ENCODE results near the gene SURF1. TPM values are rescaled to one million over a fixed set of nuclear protein-coding genes. Genes with fewer than 3 reads are reported as not detected.
"Not testable (repeated sequence)": the region's sequence is repeated elsewhere in the genome, so short reads cannot be mapped to it uniquely, and the experiment has no call there.

SURF1 gene
- total RNA-seq, 1 experiment from 2014 or later: 28.1 TPM

DNA sequence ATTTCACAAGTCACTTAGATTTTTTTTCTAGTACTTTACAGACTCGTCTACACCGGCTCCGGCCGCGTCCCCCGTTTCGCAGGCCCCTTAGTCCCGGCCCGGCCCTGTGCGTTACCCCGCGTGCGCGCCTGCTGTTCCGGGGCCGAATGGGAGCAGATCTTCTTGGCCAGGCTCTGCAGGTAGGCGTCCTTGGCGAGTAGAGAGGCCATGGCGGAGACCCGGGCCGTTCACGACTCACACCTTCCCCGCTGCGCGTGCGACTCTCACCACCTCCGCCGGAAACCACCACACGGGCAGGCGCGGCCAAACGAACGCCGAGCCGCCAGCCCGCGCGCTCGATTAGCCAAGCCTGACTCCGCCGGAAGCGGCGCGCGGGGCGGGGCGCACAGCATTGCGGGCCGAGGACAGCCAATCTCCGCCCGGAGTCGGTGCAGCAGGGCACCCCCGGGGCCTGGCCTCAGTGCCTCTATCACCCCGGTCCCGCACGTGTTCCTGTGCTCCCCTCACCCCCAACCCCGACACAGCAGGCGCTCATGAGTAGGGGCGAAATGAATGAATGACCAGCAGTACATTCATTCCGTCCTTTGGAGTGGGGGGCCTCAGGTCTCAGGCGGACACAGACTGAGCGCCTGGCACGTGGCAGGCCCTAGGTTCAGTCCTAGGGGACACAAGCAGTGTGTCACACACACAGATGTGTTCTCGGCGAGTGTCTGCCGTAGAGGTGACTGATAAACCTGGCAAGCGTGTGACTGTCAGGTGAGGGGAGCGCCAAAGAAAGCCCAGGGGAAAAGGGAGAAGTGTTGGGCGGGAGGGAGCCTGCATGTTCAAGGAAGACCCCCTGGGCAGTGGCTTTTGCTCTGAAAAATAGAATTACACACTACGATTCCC is 20.1 kb downstream of the SURF1 start, which contains the start of gene SURF6:
Gene SURF6 (minus strand): TSS at position 265 of the 888 bp plus-strand sequence. CDS start 56 bp downstream, at position 209.
- CTCF ChIA-PET: no interaction called here

GRCh38 chr9:133334888-133335287 is 21.4 kb downstream of the SURF1 start:
- H3K27me3 ChIP-seq (ENCODE audit: low read length); H2AFZ ChIP-seq (ENCODE audit: low read length); DNase-seq; H3K27ac ChIP-seq (ENCODE audit: low read length); CTCF ChIA-PET; ATAC-seq; BruUV-seq (replicated peaks); H4K20me1 ChIP-seq (ENCODE audit: low read length); POLR2A ChIA-PET (ENCODE audit: unreplicated experiment); H3K9me3 ChIP-seq (ENCODE audit: low read length); H3F3A ChIP-seq (ENCODE audit: low read length, unreplicated experiment); H3K9me2 ChIP-seq (replicated peaks; ENCODE audit: low read length); intact Hi-C loops (cut with micrococcal nuclease): not testable (repeated sequence)
- H3K4me3 ChIP-seq (ENCODE audit: low read length): peak overlapping the region; percentile 99
- H3K4me2 ChIP-seq (ENCODE audit: low read length): peak overlapping the region; percentile 90
- peak overlapping the region; percentile 94 for H3K9ac ChIP-seq (ENCODE audit: low read length)
- peaks cover 23% of the 10 kb centered on the region for H3K36me3 ChIP-seq (ENCODE audit: low read depth, low read length)
- peaks cover 17% of the 10 kb centered on the region for H3K4me1 ChIP-seq (ENCODE audit: insufficient read depth, low read length)
- H3K79me2 ChIP-seq (ENCODE audit: low read length): peaks cover 27% of the 10 kb centered on the region

More for the DNA sequence above, 20.1 kb downstream of the SURF1 start, which contains the start of gene SURF6:
- Histone ChIP-seq H3K4me2 (ENCODE audit: low read length) (peak within 1 kb of the TSS; percentile 90), H3K36me3 (ENCODE audit: low read depth, low read length) (peaks cover 15% of the 10 kb centered on the region), H4K20me1 (ENCODE audit: low read length) (no peaks in the 10 kb centered on the region), H3K27me3 (ENCODE audit: low read length) (no peaks in the 10 kb centered on the region), H2AFZ (ENCODE audit: low read length) (peak within 1 kb of the TSS; percentile 91), H3K9ac (ENCODE audit: low read length) (peak within 1 kb of the TSS; percentile 94), H3K9me3 (ENCODE audit: low read length) (no peaks in the 10 kb centered on the region), H3K27ac (ENCODE audit: low read length) (peak within 1 kb of the TSS; percentile 34; the same call in 1 of the 2 replicates), H3F3A (ENCODE audit: low read length, unreplicated experiment) (no peaks in the 10 kb centered on the region), H3K4me3 (ENCODE audit: low read length) (peak within 1 kb of the TSS; percentile 99), H3K79me2 (ENCODE audit: low read length) (peaks cover 27% of the 10 kb centered on the region), H3K9me2 (replicated peaks; ENCODE audit: low read length) (no peaks in the 10 kb centered on the region), H3K4me1 (ENCODE audit: insufficient read depth, low read length) (peaks cover 17% of the 10 kb centered on the region)
- POLR2A ChIA-PET (ENCODE audit: unreplicated experiment): no interaction called here
- ATAC-seq (peak; percentile 92), DNase-seq (peak; percentile 81)
- TF ChIP-seq, protein P1, sequence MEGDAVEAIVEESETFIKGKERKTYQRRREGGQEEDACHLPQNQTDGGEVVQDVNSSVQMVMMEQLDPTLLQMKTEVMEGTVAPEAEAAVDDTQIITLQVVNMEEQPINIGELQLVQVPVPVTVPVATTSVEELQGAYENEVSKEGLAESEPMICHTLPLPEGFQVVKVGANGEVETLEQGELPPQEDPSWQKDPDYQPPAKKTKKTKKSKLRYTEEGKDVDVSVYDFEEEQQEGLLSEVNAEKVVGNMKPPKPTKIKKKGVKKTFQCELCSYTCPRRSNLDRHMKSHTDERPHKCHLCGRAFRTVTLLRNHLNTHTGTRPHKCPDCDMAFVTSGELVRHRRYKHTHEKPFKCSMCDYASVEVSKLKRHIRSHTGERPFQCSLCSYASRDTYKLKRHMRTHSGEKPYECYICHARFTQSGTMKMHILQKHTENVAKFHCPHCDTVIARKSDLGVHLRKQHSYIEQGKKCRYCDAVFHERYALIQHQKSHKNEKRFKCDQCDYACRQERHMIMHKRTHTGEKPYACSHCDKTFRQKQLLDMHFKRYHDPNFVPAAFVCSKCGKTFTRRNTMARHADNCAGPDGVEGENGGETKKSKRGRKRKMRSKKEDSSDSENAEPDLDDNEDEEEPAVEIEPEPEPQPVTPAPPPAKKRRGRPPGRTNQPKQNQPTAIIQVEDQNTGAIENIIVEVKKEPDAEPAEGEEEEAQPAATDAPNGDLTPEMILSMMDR (conservative IDR thresholded peaks at IDR 0.05; ENCODE audit: low read depth, low read length): no peak
- TF ChIP-seq EZH2 (IDR thresholded peaks at IDR 0.05; ENCODE audit: low read length, unreplicated experiment) (no peak), EZH2phosphoT487 (IDR thresholded peaks at IDR 0.05; ENCODE audit: borderline replicate concordance, low read length) (no peak)
- TSS peak; percentile 77 for BruUV-seq (replicated peaks)
- intact Hi-C loops (cut with micrococcal nuclease): no loop called here

DNA sequence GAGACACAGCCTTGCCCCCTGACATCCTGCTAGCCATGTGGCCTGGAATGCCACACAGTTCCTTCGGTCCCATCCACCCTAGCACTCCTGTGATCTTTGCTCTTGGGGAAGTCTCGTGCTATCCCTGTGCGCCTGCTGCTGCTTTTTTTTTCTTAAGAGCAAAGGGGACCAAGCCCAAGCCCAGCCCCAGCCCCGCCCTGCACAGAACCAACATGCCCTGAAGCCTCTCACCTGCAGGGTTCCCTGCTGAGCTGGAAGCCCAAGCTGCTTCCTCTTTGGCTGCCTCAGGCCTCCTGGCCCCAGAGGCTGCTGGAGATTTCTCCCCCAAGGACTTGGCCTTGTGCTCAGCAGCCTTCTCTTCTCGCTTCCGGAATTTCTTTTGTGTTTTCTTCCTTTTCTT is 22.1 kb downstream of the SURF1 start:
- ATAC-seq: no peak

More for the DNA sequence above, 22.1 kb downstream of the SURF1 start:
- H3K9ac ChIP-seq (ENCODE audit: low read length): peak overlapping the region; percentile 94; the same call in 1 of the 2 replicates
- no peaks in the 10 kb centered on the region for H3K9me3 ChIP-seq (ENCODE audit: low read length)
- TF ChIP-seq, protein P1 (conservative IDR thresholded peaks at IDR 0.05; ENCODE audit: low read depth, low read length): no peak
- TF ChIP-seq EZH2phosphoT487 (IDR thresholded peaks at IDR 0.05; ENCODE audit: borderline replicate concordance, low read length) (no peak), EZH2 (IDR thresholded peaks at IDR 0.05; ENCODE audit: low read length, unreplicated experiment) (no peak)
- H3K27ac ChIP-seq (ENCODE audit: low read length): no peak overlapping the region
- H3K79me2 ChIP-seq (ENCODE audit: low read length): peaks cover 27% of the 10 kb centered on the region
- H3K9me2 ChIP-seq (replicated peaks; ENCODE audit: low read length): no peaks in the 10 kb centered on the region
- H3F3A ChIP-seq (ENCODE audit: low read length, unreplicated experiment): no peaks in the 10 kb centered on the region
- no peaks in the 10 kb centered on the region for H3K27me3 ChIP-seq (ENCODE audit: low read length)
- ChIA-PET POLR2A (ENCODE audit: unreplicated experiment) (no interaction called here), CTCF (no interaction called here)
- peak; percentile 28 for DNase-seq
- no peak overlapping the region for H2AFZ ChIP-seq (ENCODE audit: low read length)
- intact Hi-C loops (cut with micrococcal nuclease): no loop called here
- peaks cover 23% of the 10 kb centered on the region for H3K36me3 ChIP-seq (ENCODE audit: low read depth, low read length)
- no TSS peak for BruUV-seq (replicated peaks)
- H4K20me1 ChIP-seq (ENCODE audit: low read length): no peaks in the 10 kb centered on the region
- peak overlapping the region; percentile 90 for H3K4me2 ChIP-seq (ENCODE audit: low read length)
- H3K4me3 ChIP-seq (ENCODE audit: low read length): peak overlapping the region; percentile 99; the same call in 1 of the 2 replicates
- peaks cover 17% of the 10 kb centered on the region for H3K4me1 ChIP-seq (ENCODE audit: insufficient read depth, low read length)
